NCI-H2029 (cell line): Measurements from ENCODE around the gene PRDM16.

Experiments used
- DNase-seq: peaks from one replicate; lab custom pipeline; 2025; lab: John Stamatoyannopoulos, UW

The PRDM16 gene

GRCh38 chr1:3069491-3070308, 697 bp downstream of the PRDM16 start:
- no peak for DNase-seq

GRCh38 chr1:3070309-3070643, 1.3 kb downstream of the PRDM16 start:
- DNase-seq: no peak

GRCh38 chr1:3070644-3071564, 1.9 kb downstream of the PRDM16 start:
- DNase-seq: no peak

- no peak for DNase-seq
Observed at GRCh38 chr1:3071565-3072390, 2.8 kb downstream of the PRDM16 start.

DNA sequence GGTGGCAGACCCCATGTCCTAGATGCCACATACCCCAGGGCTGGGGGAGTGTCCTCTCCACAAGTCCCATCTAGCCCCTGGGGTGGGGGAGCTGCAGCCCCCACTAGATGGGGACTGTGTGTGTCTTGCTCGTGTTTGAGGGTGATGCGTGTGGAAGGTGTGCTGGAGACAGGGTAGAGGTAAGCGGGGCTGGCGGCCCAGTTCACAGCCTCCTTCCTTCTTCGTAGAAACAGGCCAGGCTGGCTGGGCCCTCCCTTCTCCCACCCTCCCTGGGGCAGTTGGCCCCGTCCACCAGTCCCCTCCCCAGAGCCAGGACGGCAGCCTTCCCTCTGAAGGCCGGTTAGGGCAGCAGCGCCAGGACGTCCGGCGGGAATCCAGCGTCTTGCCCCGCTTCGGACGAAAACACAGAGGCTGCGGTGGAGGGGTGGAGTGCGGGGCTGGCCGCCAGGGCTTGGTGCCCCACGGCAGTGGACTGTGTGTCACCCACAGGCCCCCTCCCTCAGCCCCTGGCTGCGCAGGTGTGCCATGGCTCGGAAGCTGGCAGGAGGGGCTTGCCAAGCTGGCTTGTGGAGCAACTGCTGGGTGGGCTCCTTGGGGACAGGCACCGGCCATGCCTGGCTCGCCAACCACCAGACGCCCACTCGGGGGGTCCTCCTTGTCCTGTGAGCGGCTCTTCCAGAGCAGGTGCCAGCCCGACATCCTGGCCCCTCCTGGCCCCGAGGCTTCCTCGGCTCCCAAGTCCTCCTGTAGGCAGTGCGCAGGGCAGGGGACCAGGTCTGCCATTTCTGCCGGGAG, 3.6 kb downstream of the PRDM16 start:
- DNase-seq: no peak

DNA sequence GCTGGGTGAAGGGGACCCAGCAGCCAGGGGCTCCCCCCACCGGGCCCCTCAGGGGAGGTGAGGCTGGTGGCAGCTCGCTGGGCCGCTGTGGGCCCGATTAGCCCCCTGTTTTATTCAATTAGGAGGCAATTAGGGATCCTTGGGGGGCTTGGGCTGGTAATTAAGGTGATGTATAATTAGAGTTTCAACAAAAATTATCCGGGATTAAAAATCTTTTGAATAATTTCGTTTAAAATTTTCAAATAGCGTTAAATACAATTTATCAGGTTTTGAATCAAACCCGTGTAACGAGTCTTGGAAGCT, 4.1 kb downstream of the PRDM16 start:
- no peak for DNase-seq

- DNase-seq: no peak
Observed at GRCh38 chr1:3073489-3074296, 4.7 kb downstream of the PRDM16 start.

DNA sequence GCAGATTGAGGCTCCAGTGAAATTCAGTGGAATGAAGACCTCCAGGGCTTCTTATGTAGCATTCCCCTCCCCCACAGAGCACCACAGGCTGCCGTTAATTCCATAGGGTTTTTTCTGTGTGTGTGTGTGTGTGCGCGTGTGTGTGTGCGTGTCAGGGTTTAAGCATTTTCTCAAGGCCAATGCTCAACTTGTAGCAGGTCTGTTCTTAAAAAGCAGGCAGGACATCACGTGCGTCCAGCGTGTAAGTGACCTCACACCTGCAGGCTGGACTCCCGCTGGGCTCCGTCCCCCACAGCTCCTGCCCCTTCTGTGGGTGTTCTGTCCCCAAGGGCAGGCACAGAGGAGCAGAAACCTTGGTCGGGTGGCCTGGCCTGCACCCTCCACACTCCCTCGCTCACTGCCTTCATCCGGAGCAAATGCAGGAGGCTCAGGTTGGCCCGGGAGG, 5.3 kb downstream of the PRDM16 start:
- DNase-seq: no peak

DNA sequence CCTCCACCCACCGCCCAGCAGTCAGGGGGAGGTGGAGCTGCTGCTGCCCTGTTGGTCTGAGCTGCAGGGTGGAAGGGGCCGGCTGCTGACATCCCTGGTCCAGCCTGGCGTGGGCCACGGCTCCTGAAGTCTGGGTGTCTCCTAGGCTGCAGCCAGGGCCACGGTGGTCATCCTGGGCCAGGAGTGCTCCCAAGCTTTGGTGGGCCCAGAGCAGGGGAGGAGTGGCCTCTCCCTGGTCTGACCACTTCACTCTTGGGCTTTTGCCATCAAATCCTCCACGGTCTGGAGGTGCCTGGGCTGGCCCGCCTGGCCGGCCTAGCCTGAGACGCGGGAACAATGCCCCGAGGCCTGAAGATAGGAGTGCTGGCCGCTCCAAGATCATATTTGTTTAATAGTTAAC, 5.8 kb downstream of the PRDM16 start:
- DNase-seq: no peak

DNA sequence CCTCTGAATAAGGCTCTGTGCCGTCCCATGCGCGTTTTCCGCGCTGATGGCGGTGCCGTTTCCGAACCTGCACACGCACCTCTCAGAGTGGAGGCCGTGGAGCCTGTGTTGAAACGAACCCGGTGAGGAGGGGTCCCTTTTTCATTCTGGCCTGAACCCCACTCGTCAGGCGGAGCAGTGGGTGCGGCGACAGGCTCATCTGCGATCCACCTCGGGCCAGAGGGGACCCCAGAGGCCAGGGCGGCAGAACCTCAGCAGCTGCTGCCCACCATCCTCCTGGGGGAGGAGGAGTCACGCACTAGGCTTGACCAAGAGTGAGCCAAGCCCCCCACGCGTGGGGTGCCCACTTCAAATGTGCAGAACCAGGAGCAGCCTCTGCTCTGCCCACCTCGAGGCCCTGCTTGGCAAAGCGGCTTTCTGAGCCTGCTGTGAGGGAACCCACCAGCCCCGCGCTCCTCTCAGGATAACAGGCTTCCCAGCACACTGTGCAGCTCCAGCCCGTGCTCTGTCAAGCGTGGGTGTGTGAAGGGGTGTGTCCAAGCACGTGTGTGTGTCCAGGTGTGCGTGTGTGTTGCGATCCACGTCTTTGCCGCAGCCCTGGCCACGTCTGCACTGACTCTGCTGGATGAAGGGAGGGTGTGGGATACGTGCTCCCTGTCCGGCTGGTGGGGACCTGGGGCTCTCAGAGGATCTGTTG, 6.8 kb downstream of the PRDM16 start:
- DNase-seq: no peak

DNA sequence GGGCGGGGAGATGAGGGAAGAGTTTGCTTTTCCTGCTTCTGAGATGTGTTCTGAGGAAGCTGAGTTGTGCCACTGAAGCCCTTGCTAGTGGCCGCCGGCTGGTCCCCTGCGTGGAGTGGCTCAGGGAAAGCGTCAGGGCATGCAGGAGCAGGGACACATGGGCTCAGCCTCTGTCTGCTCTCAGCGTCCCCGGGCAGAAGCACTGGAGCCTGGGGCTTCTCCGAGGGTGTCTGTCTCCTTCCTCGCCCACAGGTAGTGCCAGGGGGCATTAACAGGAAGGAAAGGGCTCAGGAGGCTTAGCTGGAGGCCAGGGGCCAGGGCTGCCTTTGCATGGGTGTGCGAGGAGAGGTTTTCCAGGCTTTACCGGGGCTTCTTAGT, 7.3 kb downstream of the PRDM16 start:
- DNase-seq: no peak

DNA sequence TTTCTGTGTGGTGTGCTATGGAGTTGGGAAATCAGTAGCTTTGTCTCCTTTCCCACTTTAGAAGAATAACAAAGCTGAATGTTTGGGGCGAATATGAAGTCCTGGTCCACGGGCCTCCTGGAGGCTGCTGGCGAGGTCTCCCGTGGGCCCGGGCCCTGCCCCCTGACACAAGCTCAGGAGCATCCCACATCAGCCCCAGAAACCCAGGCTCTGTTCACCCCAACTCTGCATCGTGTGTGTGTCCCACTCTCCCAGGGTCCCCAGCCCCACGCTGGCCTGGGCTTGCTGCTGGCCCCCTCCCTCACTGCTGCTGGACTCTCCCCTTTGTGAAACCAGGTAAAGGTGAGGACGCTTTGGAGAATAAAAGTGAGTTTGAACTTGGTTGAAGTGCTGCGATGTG, 8.1 kb downstream of the PRDM16 start:
- no peak for DNase-seq

GRCh38 chr1:3077561-3077960, 8.6 kb downstream of the PRDM16 start:
- no peak for DNase-seq

- no peak for DNase-seq
Observed at GRCh38 chr1:3078430-3078861, 9.4 kb downstream of the PRDM16 start.

GRCh38 chr1:3078871-3079270, 9.9 kb downstream of the PRDM16 start:
- DNase-seq: no peak

- no peak for DNase-seq
Observed at GRCh38 chr1:3079381-3080052, 10.5 kb downstream of the PRDM16 start.

DNA sequence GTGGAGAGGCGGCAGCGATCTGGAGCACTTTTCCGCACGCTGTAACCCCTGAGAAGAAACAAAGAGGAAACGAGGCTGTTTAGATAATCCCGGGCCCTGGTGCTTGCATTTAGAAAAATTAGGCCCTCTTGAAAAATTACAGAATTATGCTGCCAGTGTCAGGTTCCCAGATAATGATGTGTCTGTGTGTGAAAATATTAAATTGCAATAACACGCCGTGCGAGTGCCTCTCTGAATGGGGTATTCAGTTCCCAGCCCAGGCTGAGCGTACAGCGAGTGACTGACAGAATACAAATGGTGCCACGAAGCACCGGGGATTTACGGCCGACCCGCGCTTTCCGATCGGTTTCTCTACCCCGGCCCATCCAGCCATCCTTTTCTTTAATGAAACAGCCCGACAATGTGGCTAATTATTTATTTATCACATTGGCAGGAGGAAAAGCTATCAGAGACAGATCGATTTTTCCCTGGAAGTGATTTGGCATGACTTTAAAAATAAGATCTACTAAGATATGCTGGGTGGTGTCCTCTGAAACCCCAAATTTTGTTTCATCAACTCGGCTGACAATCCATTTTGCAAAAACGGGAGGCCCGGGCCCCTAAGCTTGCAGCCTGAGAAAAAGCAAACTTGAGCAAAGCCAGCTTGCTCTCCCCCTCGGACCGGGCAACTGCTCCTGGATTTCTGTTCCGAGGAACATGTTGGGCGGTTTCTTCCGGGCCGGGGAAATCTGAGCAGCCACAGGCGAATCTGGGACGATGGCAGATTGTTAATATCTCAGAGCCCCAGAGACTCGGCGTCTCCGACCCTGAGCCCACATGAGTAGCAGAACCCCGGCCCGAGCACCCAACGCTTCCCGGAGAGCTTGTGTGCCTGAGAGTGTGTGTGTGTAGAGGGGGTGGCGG, 11.3 kb downstream of the PRDM16 start:
- no peak for DNase-seq

GRCh38 chr1:3081171-3081683, 12.2 kb downstream of the PRDM16 start:
- DNase-seq: no peak
